RWPE1 (cell line): Measurements from ENCODE around the gene MACO1.

ENCODE experiments used
- CTCF ChIA-PET: fragments of 350-600 bp; sonication (Branson Sonifier 250); formaldehyde crosslinking; extraction: SDS; loops from one replicate; lab custom pipeline; 2021; lab: Yijun Ruan, JAX
- POLR2A ChIA-PET: fragments of 400-600 bp; formaldehyde crosslinking; extraction: SDS; loops from one replicate; lab custom pipeline; 2020; ENCODE audit warnings: antibody characterized with exemption; ENCODE audit not compliant: low non-redundant PET; lab: Yijun Ruan, JAX
- DNase-seq: peaks from one replicate; pipeline ENCODE4 v3.0.0; 2012; ENCODE audit warnings: low spot score
- H3K27ac ChIP-seq: fragments of 450-650 bp; 2 replicates; pipeline ENCODE4 v1.5.1; 2017
- CTCF ChIP-seq: fragments of 450-650 bp; conservative IDR thresholded peaks from 2 replicates; pipeline ENCODE4 v1.5.1; 2017; ENCODE audit warnings: low read depth, mild to moderate bottlenecking

Gene MACO1

GRCh38 chr1:25500694-25501093 lies 70.0 kb downstream of the MACO1 start:
- CTCF ChIA-PET, result interaction anchor here (0.6 to 0.7 kb wide), 2 partner anchors 144 to 821 kb away, joined by 3 to 6 read pairs; no protein-coding TSS in a partner anchor
- no peak overlapping the region for H3K27ac ChIP-seq
- DNase-seq, result no peak

GRCh38 chr1:25501235-25502058 lies 70.8 kb downstream of the MACO1 start:
- CTCF ChIA-PET, result interaction anchor here (0.6 to 1.2 kb wide), 6 partner anchors 14 to 820 kb away, joined by 3 to 6 read pairs (median 3); no protein-coding TSS in a partner anchor
- DNase-seq, result no peak
- peak overlapping the region; percentile 49 for H3K27ac ChIP-seq

More at GRCh38 chr1:25500694-25501093, 70.0 kb downstream of the MACO1 start:
- POLR2A ChIA-PET, result no interaction called here
- no peak for TF ChIP-seq CTCF

GRCh38 chr1:25502957-25503356 lies 72.3 kb downstream of the MACO1 start:
- TF ChIP-seq CTCF, result no peak
- DNase-seq, result no peak
- CTCF ChIA-PET, result interaction anchor here (0.7 to 1.2 kb wide), 3 partner anchors 11 to 314 kb away, joined by 3 to 4 read pairs (median 4); no protein-coding TSS in a partner anchor
- POLR2A ChIA-PET, result interaction anchor here (0.9 kb wide), 1 partner anchor 10 kb away, joined by 3 read pairs; no protein-coding TSS in a partner anchor
- H3K27ac ChIP-seq, result no peak overlapping the region

More at GRCh38 chr1:25501235-25502058, 70.8 kb downstream of the MACO1 start:
- POLR2A ChIA-PET, result no interaction called here
- no peak for TF ChIP-seq CTCF

GRCh38 chr1:25503551-25504426 lies 73.1 kb downstream of the MACO1 start:
- POLR2A ChIA-PET, result no interaction called here
- peak; percentile 54 for TF ChIP-seq CTCF
- CTCF ChIA-PET, result interaction anchor here (0.6 to 1.2 kb wide), 5 partner anchors 10 to 298 kb away, joined by 3 to 4 read pairs (median 3); no protein-coding TSS in a partner anchor
- DNase-seq, result peak; percentile 32
- no peak overlapping the region for H3K27ac ChIP-seq

- H3K27ac ChIP-seq, result no peak overlapping the region
- DNase-seq, result no peak
- TF ChIP-seq CTCF, result no peak
- ChIA-PET CTCF (interaction anchor here (0.5 to 0.6 kb wide), 2 partner anchors 82 to 315 kb away, joined by 3 read pairs; partner anchors contain the start of gene MTFR1L), POLR2A (no interaction called here)
These were observed 74.3 kb downstream of the MACO1 start for GRCh38 chr1:25504706-25505595.
